DOHH2 (cell line): Measurements from ENCODE around the gene SUFU.

Experiments used
- H3F3A ChIP-seq: fragments of 200-600 bp; sonication (generic), shearing (Covaris generic); 2 replicates; pipeline ENCODE4 v1.6.0; 2016; ENCODE audit warnings: antibody characterized with exemption, mild to moderate bottlenecking; ENCODE audit not compliant: control insufficient read depth, insufficient read depth
- H3K27ac ChIP-seq: fragments of 200-600 bp; sonication (generic); 2 replicates; pipeline ENCODE4 v1.5.1; 2014; ENCODE audit warnings: low read depth, mild to moderate bottlenecking, low read length, moderate library complexity
- H3K27me3 ChIP-seq: fragments of 200-600 bp; sonication (generic); 2 replicates; pipeline ENCODE4 v1.6.1; 2014; ENCODE audit warnings: mild to moderate bottlenecking, low read length, mixed read lengths; ENCODE audit not compliant: control insufficient read depth
- H3K36me3 ChIP-seq: fragments of 200-600 bp; sonication (generic); 2 replicates; pipeline ENCODE4 v1.6.1; 2014; ENCODE audit warnings: mild to moderate bottlenecking, low read length, moderate library complexity, mixed read lengths; ENCODE audit not compliant: control insufficient read depth
- H3K4me1 ChIP-seq: fragments of 200-600 bp; sonication (generic); 2 replicates; pipeline ENCODE4 v1.6.1; 2014; ENCODE audit warnings: mild to moderate bottlenecking, low read length, mixed read lengths; ENCODE audit not compliant: control insufficient read depth
- H3K4me2 ChIP-seq: fragments of 200-600 bp; sonication (generic); 2 replicates; pipeline ENCODE4 v1.6.0; 2014; ENCODE audit warnings: mild to moderate bottlenecking, low read length, moderate library complexity
- H3K4me3 ChIP-seq: fragments of 200-600 bp; sonication (generic); 2 replicates; pipeline ENCODE4 v1.5.1; 2014; ENCODE audit warnings: mild to moderate bottlenecking, low read length, mixed read lengths
- H3K79me2 ChIP-seq: fragments of 200-600 bp; sonication (generic); 2 replicates; pipeline ENCODE4 v1.6.1; 2014; ENCODE audit warnings: mild to moderate bottlenecking, low read length, mixed read lengths; ENCODE audit not compliant: control insufficient read depth
- H3K9me2 ChIP-seq: fragments of 200-600 bp; sonication (generic); replicated peaks from 2 replicates; pipeline ENCODE4 v1.6.1; 2014; ENCODE audit warnings: mild to moderate bottlenecking, low read length, mixed read lengths; ENCODE audit not compliant: control insufficient read depth
- H3K9me3 ChIP-seq: fragments of 200-600 bp; sonication (generic); 2 replicates; pipeline ENCODE4 v1.6.1; 2014; ENCODE audit warnings: antibody characterized with exemption, low read length, mixed read lengths; ENCODE audit not compliant: control insufficient read depth, insufficient read depth
- H4K20me1 ChIP-seq: fragments of 200-600 bp; sonication (generic); 2 replicates; pipeline ENCODE4 v1.6.0; 2014; ENCODE audit warnings: low read depth, mild to moderate bottlenecking, antibody characterized with exemption, low read length, moderate library complexity; ENCODE audit not compliant: control insufficient read depth, insufficient read depth
- EZH2phosphoT487 ChIP-seq: fragments of 200-600 bp; sonication (generic); IDR thresholded peaks from 2 replicates; pipeline ENCODE4 v1.6.1; 2017; ENCODE audit warnings: borderline replicate concordance, mild to moderate bottlenecking, antibody characterized with exemption, low read length, moderate library complexity, mixed read lengths
- TF ChIP-seq, protein P1 (sequence below): fragments of 200-600 bp; sonication (generic); IDR thresholded peaks from one replicate; pipeline ENCODE4 v1.5.1; 2014; ENCODE audit warnings: antibody characterized with exemption, mild to moderate bottlenecking, low read depth, low read length; ENCODE audit not compliant: poor library complexity, severe bottlenecking

The SUFU gene

DNA sequence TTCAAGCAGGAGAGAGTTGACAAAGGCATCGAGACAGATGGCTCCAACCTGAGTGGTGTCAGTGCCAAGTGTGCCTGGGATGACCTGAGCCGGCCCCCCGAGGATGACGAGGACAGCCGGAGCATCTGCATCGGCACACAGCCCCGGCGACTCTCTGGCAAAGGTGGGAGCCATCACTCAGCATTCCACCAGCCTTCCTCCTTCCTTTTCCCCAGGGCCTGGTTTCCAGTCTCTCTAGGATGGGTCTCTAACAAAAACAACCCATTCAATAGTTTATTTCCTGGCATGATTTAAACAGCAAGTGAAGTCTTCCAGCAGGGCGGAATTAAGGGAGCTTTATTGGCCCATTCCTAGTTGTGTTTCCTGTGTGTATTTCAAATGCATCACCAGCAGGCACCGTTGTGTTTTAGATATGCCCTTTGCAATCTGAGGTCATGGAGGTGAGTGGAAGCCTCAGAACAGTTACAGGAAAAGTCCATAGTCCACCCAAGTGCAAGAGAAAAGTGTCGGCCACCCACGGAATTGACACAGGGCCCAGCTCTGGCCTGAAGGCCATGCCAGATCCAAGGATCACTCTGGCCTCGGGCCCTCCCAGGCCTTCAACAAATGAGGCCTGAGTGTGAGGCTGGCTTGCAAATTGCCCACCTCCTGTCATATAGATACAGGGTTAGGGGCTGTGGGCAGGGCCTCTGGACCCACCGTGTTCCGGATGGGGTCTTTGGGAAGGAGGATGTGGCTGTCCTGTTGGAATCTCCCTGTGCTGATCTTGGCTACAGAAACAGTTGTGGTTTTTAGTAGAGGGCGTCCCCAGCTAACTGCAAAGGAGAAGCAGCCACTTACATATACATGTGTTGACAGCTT lies 93.6 kb downstream of the SUFU start:
- Histone ChIP-seq H4K20me1 (no peaks in the 10 kb centered on the region), H3K79me2 (no peaks in the 10 kb centered on the region), H3K27ac (no peak overlapping the region), H3K4me2 (no peak overlapping the region), H3K4me1 (peaks cover 6% of the 10 kb centered on the region; the same call in 1 of the 2 replicates), H3K9me3 (no peaks in the 10 kb centered on the region), H3F3A (no peaks in the 10 kb centered on the region), H3K27me3 (no peaks in the 10 kb centered on the region), H3K36me3 (no peaks in the 10 kb centered on the region), H3K9me2 (no peaks in the 10 kb centered on the region), H3K4me3 (no peak overlapping the region)
- no peak for TF ChIP-seq EZH2phosphoT487
- TF ChIP-seq, protein P1, sequence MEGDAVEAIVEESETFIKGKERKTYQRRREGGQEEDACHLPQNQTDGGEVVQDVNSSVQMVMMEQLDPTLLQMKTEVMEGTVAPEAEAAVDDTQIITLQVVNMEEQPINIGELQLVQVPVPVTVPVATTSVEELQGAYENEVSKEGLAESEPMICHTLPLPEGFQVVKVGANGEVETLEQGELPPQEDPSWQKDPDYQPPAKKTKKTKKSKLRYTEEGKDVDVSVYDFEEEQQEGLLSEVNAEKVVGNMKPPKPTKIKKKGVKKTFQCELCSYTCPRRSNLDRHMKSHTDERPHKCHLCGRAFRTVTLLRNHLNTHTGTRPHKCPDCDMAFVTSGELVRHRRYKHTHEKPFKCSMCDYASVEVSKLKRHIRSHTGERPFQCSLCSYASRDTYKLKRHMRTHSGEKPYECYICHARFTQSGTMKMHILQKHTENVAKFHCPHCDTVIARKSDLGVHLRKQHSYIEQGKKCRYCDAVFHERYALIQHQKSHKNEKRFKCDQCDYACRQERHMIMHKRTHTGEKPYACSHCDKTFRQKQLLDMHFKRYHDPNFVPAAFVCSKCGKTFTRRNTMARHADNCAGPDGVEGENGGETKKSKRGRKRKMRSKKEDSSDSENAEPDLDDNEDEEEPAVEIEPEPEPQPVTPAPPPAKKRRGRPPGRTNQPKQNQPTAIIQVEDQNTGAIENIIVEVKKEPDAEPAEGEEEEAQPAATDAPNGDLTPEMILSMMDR = no peak

GRCh38 chr10:102598243-102598642 lies 94.5 kb downstream of the SUFU start:
- Histone ChIP-seq H3K4me3 (no peak overlapping the region), H4K20me1 (no peaks in the 10 kb centered on the region), H3K4me1 (peaks cover 6% of the 10 kb centered on the region; the same call in 1 of the 2 replicates), H3K79me2 (no peaks in the 10 kb centered on the region), H3K9me2 (no peaks in the 10 kb centered on the region), H3K9me3 (no peaks in the 10 kb centered on the region), H3K27ac (no peak overlapping the region), H3F3A (no peaks in the 10 kb centered on the region), H3K4me2 (no peak overlapping the region), H3K36me3 (no peaks in the 10 kb centered on the region), H3K27me3 (no peaks in the 10 kb centered on the region)
- TF ChIP-seq, protein P1 = no peak
- no peak for TF ChIP-seq EZH2phosphoT487

- no peak overlapping the region for H3K4me2 ChIP-seq
- no peaks in the 10 kb centered on the region for H3K9me3 ChIP-seq
- no peaks in the 10 kb centered on the region for H3K36me3 ChIP-seq
- TF ChIP-seq EZH2phosphoT487 = no peak
- TF ChIP-seq, protein P1 = no peak
- H3K27ac ChIP-seq = no peak overlapping the region
- no peaks in the 10 kb centered on the region for H4K20me1 ChIP-seq
- no peaks in the 10 kb centered on the region for H3K9me2 ChIP-seq
- H3K4me3 ChIP-seq = no peak overlapping the region
- no peaks in the 10 kb centered on the region for H3K79me2 ChIP-seq
- peaks cover 6% of the 10 kb centered on the region; the same call in 1 of the 2 replicates for H3K4me1 ChIP-seq
- no peaks in the 10 kb centered on the region for H3F3A ChIP-seq
- H3K27me3 ChIP-seq = no peaks in the 10 kb centered on the region
These were observed 96.0 kb downstream of the SUFU start for GRCh38 chr10:102599565-102600327.
